CD4-positive, alpha-beta T cell (primary cell): ENCODE data around the gene KRTAP10-5. TPM values are rescaled to one million over a fixed set of nuclear protein-coding genes. Genes with fewer than 3 reads are reported as not detected.

ENCODE experiments used
- ATAC-seq: fragments of 200-7000 bp; cut with Tn5 transposase; one replicate; pipeline ENCODE4 v1.10.0; 2022; ENCODE audit warnings: mild to moderate bottlenecking; ENCODE audit not compliant: poor library complexity
- CTCF ChIA-PET: fragments of 350-600 bp; sonication (Branson Sonifier 250); formaldehyde crosslinking; loops from one replicate; lab custom pipeline; 2021; ENCODE audit warnings: antibody characterized with exemption, inconsistent platforms; lab: Charles Lee
- POLR2A ChIA-PET: fragments of 350-600 bp; sonication (Branson Sonifier 250); formaldehyde crosslinking; loops from one replicate; lab custom pipeline; 2021; ENCODE audit warnings: antibody characterized with exemption, inconsistent platforms; lab: Charles Lee
- DNase-seq, 14 experiments: peaks; one replicate each; pipeline ENCODE4 v3.0.0-alpha.2; 2013 to 2020; ENCODE audit warnings: mixed read lengths in 2 of 14
- H3K27ac ChIP-seq, 2 donors: one replicate each; pipeline versions ENCODE4 v1.5.1 to v1.7.0; 2013; ENCODE audit warnings: low read length in 2 of 2, low read depth in 1 of 2, mild to moderate bottlenecking in 1 of 2
- H3K27me3 ChIP-seq, 2 experiments: 1 replicate in 1 of 2; 2 replicates in 1 of 2; pipeline versions ENCODE4 v1.6.1 to v1.7.0; 2013; ENCODE audit warnings: low read length in 2 of 2, control low read depth in 1 of 2, mild to moderate bottlenecking in 1 of 2, moderate library complexity in 1 of 2; ENCODE audit not compliant: insufficient read depth in 2 of 2, control insufficient read depth in 1 of 2
- H3K36me3 ChIP-seq: one replicate; pipeline ENCODE4 v1.6.1; 2013; ENCODE audit warnings: low read length, control low read depth; ENCODE audit not compliant: insufficient read depth
- H3K4me1 ChIP-seq: one replicate; pipeline ENCODE4 v1.6.1; 2013; ENCODE audit warnings: low read length, control low read depth; ENCODE audit not compliant: insufficient read depth
- H3K4me3 ChIP-seq: one replicate; pipeline ENCODE4 v1.5.1; 2013; ENCODE audit warnings: mild to moderate bottlenecking, low read length, moderate library complexity
- H3K9me3 ChIP-seq, 2 experiments: 1 replicate in 1 of 2; 2 replicates in 1 of 2; pipeline versions ENCODE4 v1.6.1 to v1.7.0; 2013; ENCODE audit warnings: low read length in 2 of 2, mild to moderate bottlenecking in 2 of 2, control low read depth in 1 of 2, moderate library complexity in 1 of 2; ENCODE audit not compliant: control insufficient read depth in 1 of 2, insufficient read depth in 1 of 2
- H3K27ac Mint-ChIP-seq: one replicate; pipeline ENCODE4 v1.8.0; 2020; ENCODE audit warnings: mixed read lengths
- H3K27me3 Mint-ChIP-seq: one replicate; pipeline ENCODE4 v1.8.0; 2021; ENCODE audit warnings: mixed read lengths
- H3K36me3 Mint-ChIP-seq: one replicate; pipeline ENCODE4 v1.8.0; 2021; ENCODE audit warnings: low read depth, mixed read lengths
- H3K4me1 Mint-ChIP-seq: one replicate; pipeline ENCODE4 v1.8.0; 2021; ENCODE audit warnings: low read depth, mixed read lengths
- H3K4me3 Mint-ChIP-seq: one replicate; pipeline ENCODE4 v1.8.0; 2020; ENCODE audit warnings: mild to moderate bottlenecking, mixed read lengths
- H3K9me3 Mint-ChIP-seq: one replicate; pipeline ENCODE4 v1.8.0; 2020; ENCODE audit warnings: mixed read lengths
- CTCF ChIP-seq: fragments of 200-600 bp; IDR thresholded peaks from one replicate; pipeline ENCODE4 v1.8.0; 2022; ENCODE audit warnings: antibody characterized with exemption, mild to moderate bottlenecking
- intact Hi-C, 2 experiments: fragments of 100-400 bp; cut with DNase I in 1 of 2; cut with micrococcal nuclease in 1 of 2; formaldehyde crosslinking; loops; one replicate each; pipeline versions ENCODE4 v1.15.1 to v1.9.0; 2023 to 2025; cut with DNase I, micrococcal nuclease
- total RNA-seq, 174 experiments: library from RNA in 2 of 174; stranded (reverse) in 2 of 174; gene quantifications; one replicate each; pipeline ENCODE4 v1.2.3 and lab custom pipeline; 2021 to 2026

The KRTAP10-5 gene
- total RNA-seq, 2 experiments from 2014 or later, result not detected

GRCh38 chr21:44567481-44568171, 12.8 kb downstream of the KRTAP10-5 start:
- TF ChIP-seq CTCF, result no peak
- H3K4me3 ChIP-seq, result no peak overlapping the region
- no peak for DNase-seq
- no peak overlapping the region for H3K4me3 Mint-ChIP-seq
- H3K27me3 ChIP-seq, result no peaks in the 10 kb centered on the region
- no peak for ATAC-seq
- H3K27ac Mint-ChIP-seq, result no peak overlapping the region
- no peaks in the 10 kb centered on the region for H3K36me3 ChIP-seq
- intact Hi-C loops, result no loop called here
- POLR2A ChIA-PET, result no interaction called here
- peaks cover under 1% of the 10 kb centered on the region for H3K36me3 Mint-ChIP-seq
- no peak overlapping the region for H3K27ac ChIP-seq
- peaks cover 2% of the 10 kb centered on the region for H3K27me3 Mint-ChIP-seq
- CTCF ChIA-PET, result no interaction called here
- peaks cover 14% of the 10 kb centered on the region for H3K4me1 Mint-ChIP-seq
- H3K9me3 Mint-ChIP-seq, result peaks cover 3% of the 10 kb centered on the region
- no peaks in the 10 kb centered on the region for H3K4me1 ChIP-seq
- peaks cover 0 to 10% of the 10 kb centered on the region in 2 experiments for H3K9me3 ChIP-seq

GRCh38 chr21:44566403-44566802, 14.0 kb downstream of the KRTAP10-5 start:
- TF ChIP-seq CTCF, result no peak
- Mint-ChIP-seq H3K4me1 (peaks cover 14% of the 10 kb centered on the region), H3K27me3 (no peaks in the 10 kb centered on the region), H3K27ac (no peak overlapping the region), H3K36me3 (peaks cover 12% of the 10 kb centered on the region), H3K4me3 (no peak overlapping the region), H3K9me3 (peaks cover 10% of the 10 kb centered on the region)
- CTCF ChIA-PET, result no interaction called here
- Histone ChIP-seq H3K36me3 (no peaks in the 10 kb centered on the region), H3K27me3 (no peaks in the 10 kb centered on the region), H3K4me3 (no peak overlapping the region), H3K4me1 (no peaks in the 10 kb centered on the region), H3K27ac (no peak overlapping the region), H3K9me3 (peaks cover 0 to 5% of the 10 kb centered on the region in 2 experiments)
- ATAC-seq (no peak), DNase-seq (no peak)
- POLR2A ChIA-PET, result no interaction called here
- intact Hi-C loops, result no loop called here

GRCh38 chr21:44564886-44565598, 15.4 kb downstream of the KRTAP10-5 start:
- no peak for ATAC-seq
- Histone ChIP-seq H3K9me3 (peaks cover 0 to 4% of the 10 kb centered on the region in 2 experiments), H3K4me1 (no peaks in the 10 kb centered on the region), H3K4me3 (no peak overlapping the region), H3K27me3 (no peaks in the 10 kb centered on the region), H3K36me3 (no peaks in the 10 kb centered on the region), H3K27ac (peak overlapping the region in 1 of 2 donors; percentile 17)
- Mint-ChIP-seq H3K27me3 (no peaks in the 10 kb centered on the region), H3K27ac (peak overlapping the region; percentile 39), H3K4me3 (no peak overlapping the region), H3K9me3 (peaks cover 15% of the 10 kb centered on the region), H3K36me3 (peaks cover 24% of the 10 kb centered on the region), H3K4me1 (peaks cover 14% of the 10 kb centered on the region)
- ChIA-PET CTCF (interaction anchor here (0.5 kb wide), 1 partner anchor 247 kb away, joined by 4 read pairs; no protein-coding TSS in a partner anchor), POLR2A (no interaction called here)
- no peak for TF ChIP-seq CTCF
- DNase-seq, result peak in 1 of 14 experiments; percentile 44
- intact Hi-C loops, result no loop called here
